Measurements from ENCODE around the gene TBL1X. TPM values are rescaled to one million over a fixed set of nuclear protein-coding genes. Genes with fewer than 3 reads are reported as not detected.

Gene TBL1X
- total and polyA plus RNA-seq, 2 donors (not counting 1 experiment from before 2014, with no cell fraction given): 8.8 to 65.1 TPM

DNA sequence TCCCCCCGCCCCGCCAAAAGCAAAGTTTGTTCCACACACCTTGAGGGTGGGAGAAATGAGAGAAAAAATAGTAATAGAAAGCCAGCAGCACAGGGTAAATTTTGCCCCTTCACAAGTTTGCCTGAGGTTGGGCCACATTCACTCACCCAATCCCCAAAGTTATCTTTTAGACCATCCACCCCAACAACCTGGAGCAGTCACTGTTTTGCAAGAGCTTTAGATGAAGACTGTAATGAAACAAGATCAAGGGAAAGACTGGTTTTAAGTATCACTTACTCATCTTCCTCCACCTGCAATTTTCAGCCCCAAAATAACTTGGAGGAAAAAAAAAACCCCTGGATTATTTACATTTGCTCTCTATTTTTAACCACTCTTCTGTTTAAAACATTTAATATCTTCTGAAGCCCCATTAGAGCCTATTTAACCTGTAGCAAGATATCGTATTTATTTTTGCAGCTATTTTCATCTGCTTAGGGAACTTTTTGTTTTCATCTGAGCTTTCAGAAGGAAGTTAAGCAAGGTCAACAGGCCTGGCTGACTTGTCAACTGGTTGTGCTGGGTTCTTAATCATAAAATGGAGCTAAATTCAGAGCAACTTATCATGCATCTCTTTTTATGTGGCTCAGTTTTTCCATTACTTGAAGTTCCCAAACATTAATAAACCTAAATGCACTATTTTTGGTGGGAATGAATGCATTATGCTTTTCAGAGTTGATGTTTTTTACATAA, 24.6 kb upstream of the TBL1X start:
- peaks cover 15% of the 10 kb centered on the region for H3K4me1 Mint-ChIP-seq
- no peak overlapping the region for H3K4me3 ChIP-seq (ENCODE audit: control extremely low read depth in 1 of 5, extremely low read depth in 1 of 5, insufficient read depth in 1 of 5, low read depth in 2 of 5, low read length in 4 of 5)
- intact Hi-C loops (cut with micrococcal nuclease): no loop called here
- WGBS (ENCODE audit: insufficient coverage): no CpG with 5 or more reads among the region's 3 CpGs
- no peaks in the 10 kb centered on the region for H3K27me3 ChIP-seq (replicated peaks in 1 of 4; ENCODE audit: control extremely low read depth in 1 of 4, control insufficient read depth in 3 of 4, insufficient read depth in 4 of 4, low read length in 3 of 4)
- ChIA-PET POLR2A (no interaction called here), CTCF (no interaction called here)
- no peaks in the 10 kb centered on the region for H4K20me1 ChIP-seq (ENCODE audit: control insufficient read depth, insufficient read depth, low read length, poor library complexity, severe bottlenecking)
- no peak for DNase-seq
- no peak overlapping the region for H3K27ac ChIP-seq (ENCODE audit: low read length in 2 of 2)
- H3K9me3 Mint-ChIP-seq (ENCODE audit: insufficient read depth): no peaks in the 10 kb centered on the region
- TF ChIP-seq EZH2 (IDR thresholded peaks at IDR 0.05; ENCODE audit: borderline replicate concordance, insufficient read depth, low read depth, low read length, poor library complexity, severe bottlenecking): no peak
- TF ChIP-seq, protein P1, sequence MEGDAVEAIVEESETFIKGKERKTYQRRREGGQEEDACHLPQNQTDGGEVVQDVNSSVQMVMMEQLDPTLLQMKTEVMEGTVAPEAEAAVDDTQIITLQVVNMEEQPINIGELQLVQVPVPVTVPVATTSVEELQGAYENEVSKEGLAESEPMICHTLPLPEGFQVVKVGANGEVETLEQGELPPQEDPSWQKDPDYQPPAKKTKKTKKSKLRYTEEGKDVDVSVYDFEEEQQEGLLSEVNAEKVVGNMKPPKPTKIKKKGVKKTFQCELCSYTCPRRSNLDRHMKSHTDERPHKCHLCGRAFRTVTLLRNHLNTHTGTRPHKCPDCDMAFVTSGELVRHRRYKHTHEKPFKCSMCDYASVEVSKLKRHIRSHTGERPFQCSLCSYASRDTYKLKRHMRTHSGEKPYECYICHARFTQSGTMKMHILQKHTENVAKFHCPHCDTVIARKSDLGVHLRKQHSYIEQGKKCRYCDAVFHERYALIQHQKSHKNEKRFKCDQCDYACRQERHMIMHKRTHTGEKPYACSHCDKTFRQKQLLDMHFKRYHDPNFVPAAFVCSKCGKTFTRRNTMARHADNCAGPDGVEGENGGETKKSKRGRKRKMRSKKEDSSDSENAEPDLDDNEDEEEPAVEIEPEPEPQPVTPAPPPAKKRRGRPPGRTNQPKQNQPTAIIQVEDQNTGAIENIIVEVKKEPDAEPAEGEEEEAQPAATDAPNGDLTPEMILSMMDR (IDR thresholded peaks at IDR 0.05): no peak
- no peak overlapping the region for H3K4me2 ChIP-seq (replicated peaks; ENCODE audit: low read depth, low read length, poor library complexity, severe bottlenecking)
- no peak overlapping the region for H3K27ac Mint-ChIP-seq
- H3K9me3 ChIP-seq (ENCODE audit: control extremely low read depth in 1 of 3, control insufficient read depth in 2 of 3, insufficient read depth in 1 of 3, low read length in 2 of 3): no peaks in the 10 kb centered on the region
- no peaks in the 10 kb centered on the region for H3K27me3 Mint-ChIP-seq
- no peak overlapping the region for H3K4me3 Mint-ChIP-seq
- ATAC-seq (ENCODE audit: low read depth): no peak
- peaks cover 0 to 7% of the 10 kb centered on the region in 2 donors for H3K4me1 ChIP-seq (ENCODE audit: control insufficient read depth in 2 of 2, insufficient read depth in 2 of 2, low read length in 2 of 2)
- H3K9ac ChIP-seq (ENCODE audit: low read length): no peak overlapping the region
- no peaks in the 10 kb centered on the region for H3K36me3 ChIP-seq (replicated peaks in 1 of 2; ENCODE audit: control extremely low read depth in 1 of 2, control insufficient read depth in 1 of 2, extremely low read depth in 1 of 2, insufficient read depth in 2 of 2, low read length in 1 of 2)
- peak overlapping the region; percentile 14 for H2AFZ ChIP-seq (ENCODE audit: insufficient read depth, low read depth, low read length, poor library complexity, severe bottlenecking)
- no peaks in the 10 kb centered on the region for H3K79me2 ChIP-seq (ENCODE audit: control insufficient read depth, insufficient read depth, low read length)

DNA sequence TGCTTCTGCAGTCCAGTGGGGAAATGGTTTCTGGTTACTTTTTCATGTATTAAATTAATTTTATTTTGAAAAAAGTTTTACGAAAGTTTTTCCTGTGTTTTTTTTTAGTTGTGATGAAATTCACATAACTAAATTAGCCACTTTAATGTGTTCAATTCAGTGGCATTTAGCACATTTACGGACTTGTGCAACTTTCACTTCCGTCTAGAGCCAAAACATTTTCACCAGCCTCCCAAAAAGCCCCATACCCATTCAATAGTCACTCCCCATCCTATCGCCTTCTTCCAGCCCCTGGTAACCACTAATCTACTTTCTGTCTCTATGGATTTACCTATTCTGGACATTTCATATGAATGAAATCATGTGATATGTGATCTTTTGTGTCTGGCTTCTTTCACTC, 22.8 kb upstream of the TBL1X start:
- H3K4me3 Mint-ChIP-seq: no peak overlapping the region
- WGBS (ENCODE audit: insufficient coverage): no CpG with 5 or more reads among the region's 4 CpGs
- H3K36me3 ChIP-seq (replicated peaks in 1 of 2; ENCODE audit: control extremely low read depth in 1 of 2, control insufficient read depth in 1 of 2, extremely low read depth in 1 of 2, insufficient read depth in 2 of 2, low read length in 1 of 2): no peaks in the 10 kb centered on the region
- H4K20me1 ChIP-seq (ENCODE audit: control insufficient read depth, insufficient read depth, low read length, poor library complexity, severe bottlenecking): no peaks in the 10 kb centered on the region
- intact Hi-C loops (cut with micrococcal nuclease): no loop called here
- no peak overlapping the region for H3K27ac Mint-ChIP-seq
- DNase-seq (no peak), ATAC-seq (ENCODE audit: low read depth) (no peak)
- H3K27me3 ChIP-seq (replicated peaks in 1 of 4; ENCODE audit: control extremely low read depth in 1 of 4, control insufficient read depth in 3 of 4, insufficient read depth in 4 of 4, low read length in 3 of 4): no peaks in the 10 kb centered on the region
- no peak overlapping the region for H2AFZ ChIP-seq (ENCODE audit: insufficient read depth, low read depth, low read length, poor library complexity, severe bottlenecking)
- no peaks in the 10 kb centered on the region for H3K27me3 Mint-ChIP-seq
- TF ChIP-seq, protein P1 (IDR thresholded peaks at IDR 0.05): no peak
- no peak for TF ChIP-seq EZH2 (IDR thresholded peaks at IDR 0.05; ENCODE audit: borderline replicate concordance, insufficient read depth, low read depth, low read length, poor library complexity, severe bottlenecking)
- H3K9me3 Mint-ChIP-seq (ENCODE audit: insufficient read depth): no peaks in the 10 kb centered on the region
- H3K9ac ChIP-seq (ENCODE audit: low read length): no peak overlapping the region
- H3K4me1 ChIP-seq (ENCODE audit: control insufficient read depth in 2 of 2, insufficient read depth in 2 of 2, low read length in 2 of 2): peaks cover 0 to 7% of the 10 kb centered on the region in 2 donors
- H3K4me1 Mint-ChIP-seq: peaks cover 15% of the 10 kb centered on the region
- no peaks in the 10 kb centered on the region for H3K79me2 ChIP-seq (ENCODE audit: control insufficient read depth, insufficient read depth, low read length)
- CTCF ChIA-PET: no interaction called here
- no peak overlapping the region for H3K27ac ChIP-seq (ENCODE audit: low read length in 2 of 2)
- POLR2A ChIA-PET: no interaction called here
- no peak overlapping the region for H3K4me3 ChIP-seq (ENCODE audit: control extremely low read depth in 1 of 5, extremely low read depth in 1 of 5, insufficient read depth in 1 of 5, low read depth in 2 of 5, low read length in 4 of 5)
- H3K9me3 ChIP-seq (ENCODE audit: control extremely low read depth in 1 of 3, control insufficient read depth in 2 of 3, insufficient read depth in 1 of 3, low read length in 2 of 3): no peaks in the 10 kb centered on the region
- H3K4me2 ChIP-seq (replicated peaks; ENCODE audit: low read depth, low read length, poor library complexity, severe bottlenecking): no peak overlapping the region

All from B cell (primary cell).